UCSD-AML1 (cell line): ENCODE data around the gene KIFC1.
"Not testable (repeated sequence)": the region's sequence is repeated elsewhere in the genome, so short reads cannot be mapped to it uniquely, and the experiment has no call there.

ENCODE experiments used
- DNase-seq: peaks from one replicate; lab custom pipeline; 2025; ENCODE audit not compliant: unreplicated experiment; lab: John Stamatoyannopoulos, UW

Gene KIFC1

GRCh38 chr6:33391278-33391921 is at the start of gene KIFC1:
Gene KIFC1, plus strand, starts transcription at chr6:33391823. Its CDS starts 163 bp downstream, at chr6:33391986.
- peak; percentile 100 for DNase-seq

- not testable (repeated sequence) for DNase-seq
These were observed 48.0 kb upstream of the KIFC1 start for GRCh38 chr6:33343606-33343952.

GRCh38 chr6:33343953-33344611 is 47.5 kb upstream of the KIFC1 start:
- DNase-seq, result no peak

- peak; percentile 46 for DNase-seq
These were observed 46.6 kb upstream of the KIFC1 start for GRCh38 chr6:33344701-33345697.

- not testable (repeated sequence) for DNase-seq
These were observed 44.7 kb upstream of the KIFC1 start for GRCh38 chr6:33346972-33347371.

GRCh38 chr6:33347816-33348215 is 43.8 kb upstream of the KIFC1 start:
- no peak for DNase-seq

- not testable (repeated sequence) for DNase-seq
These were observed 35.8 kb upstream of the KIFC1 start for GRCh38 chr6:33355860-33356259.

- DNase-seq, result no peak
These were observed 35.3 kb upstream of the KIFC1 start for GRCh38 chr6:33356295-33356694.

GRCh38 chr6:33357160-33357871 is 34.3 kb upstream of the KIFC1 start:
- DNase-seq, result not testable (repeated sequence)

GRCh38 chr6:33359331-33359730 is 32.3 kb upstream of the KIFC1 start:
- DNase-seq, result no peak

- not testable (repeated sequence) for DNase-seq
These were observed 28.1 kb upstream of the KIFC1 start for GRCh38 chr6:33363486-33363885.

GRCh38 chr6:33364475-33365205 is 27.0 kb upstream of the KIFC1 start:
- DNase-seq, result peak; percentile 45

- DNase-seq, result not testable (repeated sequence)
These were observed 26.2 kb upstream of the KIFC1 start for GRCh38 chr6:33365206-33365971.

- DNase-seq, result no peak
These were observed 24.5 kb upstream of the KIFC1 start for GRCh38 chr6:33367009-33367714.

- DNase-seq, result not testable (repeated sequence)
These were observed 24.0 kb upstream of the KIFC1 start for GRCh38 chr6:33367715-33368025.

GRCh38 chr6:33371901-33372300 is 19.7 kb upstream of the KIFC1 start:
- DNase-seq, result not testable (repeated sequence)

- no peak for DNase-seq
These were observed 19.0 kb upstream of the KIFC1 start for GRCh38 chr6:33372526-33373123.
